Stimulated activated CD4-positive, alpha-beta T cell treated with anti-CD3 and anti-CD28 coated beads, Interleukin-1b, Interleukin-23, amount 100 ng/mL, for 1 hour (primary cell): ENCODE data around the gene ABR.
"Not testable (repeated sequence)": the region's sequence is repeated elsewhere in the genome, so short reads cannot be mapped to it uniquely, and the experiment has no call there.

Experiments
- DNase-seq, 2 donors: peaks; one replicate each; pipeline ENCODE4 v3.0.0-alpha.2; 2020; ENCODE audit warnings: low read depth in 2 of 2

Gene ABR

GRCh38 chr17:1008008-1008761 is 171.6 kb downstream of the ABR start:
- no peak for DNase-seq

GRCh38 chr17:1007310-1008007 is 172.3 kb downstream of the ABR start:
- no peak for DNase-seq

- no peak for DNase-seq
Measured at GRCh38 chr17:1006054-1006453, 173.7 kb downstream of the ABR start.

- no peak for DNase-seq
Measured at GRCh38 chr17:1005361-1005946, 174.3 kb downstream of the ABR start.

GRCh38 chr17:1004769-1005295 is 174.9 kb downstream of the ABR start:
- DNase-seq, result no peak

- DNase-seq, result no peak
Measured at GRCh38 chr17:1003972-1004768, 175.6 kb downstream of the ABR start.

GRCh38 chr17:1003633-1003971 is 176.2 kb downstream of the ABR start:
- DNase-seq, result no peak

GRCh38 chr17:1002771-1003555 is 176.8 kb downstream of the ABR start:
- no peak for DNase-seq

GRCh38 chr17:1002412-1002753 is 177.4 kb downstream of the ABR start:
- no peak for DNase-seq

GRCh38 chr17:1001640-1002411 is 178.0 kb downstream of the ABR start:
- no peak for DNase-seq

GRCh38 chr17:1000597-1001461 is 179.0 kb downstream of the ABR start:
- DNase-seq, result no peak

- no peak for DNase-seq
Measured at GRCh38 chr17:998111-998510, 181.7 kb downstream of the ABR start.

GRCh38 chr17:996554-997344 is 183.0 kb downstream of the ABR start, which contains the start of gene TIMM22:
TSS of gene TIMM22 (plus strand) at chr17:997129. CDS start at chr17:997143, 14 bp downstream.
- DNase-seq, result peak; percentile 71 to 77

- DNase-seq, result not testable (repeated sequence)
Measured at GRCh38 chr17:995324-995723, 184.5 kb downstream of the ABR start.

- DNase-seq, result no peak
Measured at GRCh38 chr17:992933-993332, 186.8 kb downstream of the ABR start.

GRCh38 chr17:988561-988960 is 191.2 kb downstream of the ABR start:
- DNase-seq, result no peak

GRCh38 chr17:987931-988330 is 191.8 kb downstream of the ABR start:
- DNase-seq, result no peak

GRCh38 chr17:986322-986929 is 193.4 kb downstream of the ABR start:
- DNase-seq, result no peak
